ENCODE measurements around the gene ARHGEF7.

ARHGEF7 gene

GRCh38 chr13:111328574-111329410, 213.7 kb downstream of the ARHGEF7 start:
- no peak for DNase-seq

GRCh38 chr13:111329641-111330040, 214.5 kb downstream of the ARHGEF7 start:
- no peak for DNase-seq

- DNase-seq: no peak
Measured at GRCh38 chr13:111330066-111330610, 215.0 kb downstream of the ARHGEF7 start.

DNA sequence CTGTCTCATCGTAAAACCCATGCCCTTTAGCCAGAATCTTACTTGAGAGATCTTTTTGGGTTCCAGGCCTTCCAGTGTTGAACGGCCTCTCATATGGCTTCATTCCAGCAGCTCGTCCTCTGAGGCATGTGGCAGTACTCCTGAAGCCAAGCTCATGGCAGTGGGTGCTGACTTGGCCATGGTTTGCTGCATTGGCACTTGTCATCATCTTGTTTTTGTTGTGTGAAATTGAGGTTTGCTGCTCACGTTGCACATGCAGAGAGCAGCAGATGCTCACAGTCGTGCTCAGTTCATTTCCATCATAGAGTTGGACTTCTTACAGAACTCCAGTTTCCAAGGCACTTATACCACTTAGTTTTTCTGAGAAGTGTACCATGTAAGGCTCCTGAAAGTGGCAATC, 220.2 kb downstream of the ARHGEF7 start:
- no peak for DNase-seq

DNA sequence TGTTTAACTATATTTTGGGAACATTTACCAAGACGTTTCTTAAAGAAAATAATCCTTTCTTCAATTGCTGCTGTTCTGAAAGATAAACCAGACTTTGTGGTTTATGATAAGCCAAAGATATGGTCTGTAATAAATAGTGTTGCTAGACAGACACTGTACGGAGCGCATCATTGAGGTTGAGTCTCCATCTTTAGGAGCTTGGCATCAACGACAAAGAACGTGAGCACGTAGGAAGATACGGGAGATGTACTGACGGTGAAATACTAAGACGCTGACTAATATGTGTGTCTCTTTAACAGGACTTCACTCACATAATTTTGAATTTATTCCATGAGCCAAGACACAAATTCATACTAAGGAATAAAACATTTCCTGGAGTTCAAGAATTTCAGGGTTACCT, 221.6 kb downstream of the ARHGEF7 start:
- DNase-seq: no peak

DNA sequence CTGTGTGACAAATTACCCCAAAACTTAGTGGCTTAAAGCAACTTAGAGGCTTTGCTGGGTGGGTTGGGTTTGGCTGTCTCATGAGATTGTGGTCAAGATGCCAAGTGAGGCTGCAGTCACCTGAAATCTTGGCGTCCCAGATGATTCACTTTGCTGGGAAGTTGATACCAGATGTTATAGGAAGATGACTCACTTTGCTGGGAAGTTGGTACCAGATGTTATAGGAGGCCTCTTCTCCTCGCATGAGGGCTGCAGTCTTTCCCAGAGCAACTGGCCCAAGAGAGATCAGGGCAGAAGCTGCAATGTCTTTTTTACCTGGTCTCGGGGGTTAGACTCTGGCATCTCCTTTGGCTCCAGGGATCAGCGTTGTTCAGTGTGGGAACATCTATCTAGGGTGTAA, 222.1 kb downstream of the ARHGEF7 start:
- no peak for DNase-seq

GRCh38 chr13:111337741-111338140, 222.6 kb downstream of the ARHGEF7 start:
- DNase-seq: no peak

DNA sequence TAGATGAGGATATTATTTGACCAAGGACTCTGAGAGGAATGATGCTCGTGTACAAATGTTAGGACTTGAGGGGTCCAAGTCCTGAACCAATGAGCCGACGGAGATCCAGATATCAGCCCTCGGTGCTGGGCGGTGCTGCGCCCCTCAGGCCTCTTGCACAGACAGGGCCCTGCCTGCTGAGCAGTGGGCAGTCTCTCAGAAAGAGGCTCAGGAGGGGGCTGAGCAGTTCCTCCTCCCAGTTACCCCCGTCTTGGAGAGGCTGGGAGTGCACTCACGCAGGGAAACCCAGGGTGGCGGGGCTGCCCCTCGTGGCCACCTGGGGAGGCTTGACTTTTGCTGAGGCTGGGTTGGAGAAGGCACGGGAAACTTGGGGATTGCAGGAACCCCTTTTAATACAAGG, 223.7 kb downstream of the ARHGEF7 start:
- DNase-seq: no peak

GRCh38 chr13:111339366-111340143, 224.4 kb downstream of the ARHGEF7 start:
- DNase-seq: no peak

GRCh38 chr13:111341886-111342285, 226.8 kb downstream of the ARHGEF7 start:
- DNase-seq: no peak

- no peak for DNase-seq
Measured at GRCh38 chr13:111342721-111343120, 227.6 kb downstream of the ARHGEF7 start.

DNA sequence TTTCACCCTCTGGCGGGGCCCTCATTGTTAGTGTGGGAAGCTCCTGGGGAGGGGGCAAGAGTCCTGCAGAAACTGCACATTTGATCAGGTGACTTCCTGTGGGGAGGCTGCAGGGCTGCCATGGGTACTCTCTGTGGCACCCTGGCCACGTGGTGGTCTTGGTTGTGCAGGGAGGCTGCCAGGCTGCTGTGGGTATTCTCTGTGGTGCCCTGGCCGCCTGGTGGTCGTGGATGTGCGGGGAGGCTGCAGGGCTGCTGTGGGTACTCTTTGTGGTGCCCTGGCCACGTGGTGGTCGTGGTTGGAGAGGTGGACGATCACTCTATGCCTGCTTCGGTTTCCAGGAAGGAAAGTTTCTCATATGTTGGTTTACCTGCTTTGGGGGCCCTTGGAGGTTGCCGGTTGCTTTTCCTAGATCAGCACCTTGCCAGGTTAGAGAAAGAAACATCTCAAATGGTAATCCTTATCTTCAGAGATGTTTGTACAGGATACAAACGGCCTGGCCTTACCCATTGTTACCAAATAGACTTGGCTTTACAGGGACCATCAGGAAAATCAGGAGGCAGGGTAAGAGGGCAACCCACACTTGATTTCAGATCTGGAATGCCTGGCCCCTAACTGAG, 228.2 kb downstream of the ARHGEF7 start:
- DNase-seq: no peak

GRCh38 chr13:111344471-111345191, 229.5 kb downstream of the ARHGEF7 start:
- DNase-seq: no peak

DNA sequence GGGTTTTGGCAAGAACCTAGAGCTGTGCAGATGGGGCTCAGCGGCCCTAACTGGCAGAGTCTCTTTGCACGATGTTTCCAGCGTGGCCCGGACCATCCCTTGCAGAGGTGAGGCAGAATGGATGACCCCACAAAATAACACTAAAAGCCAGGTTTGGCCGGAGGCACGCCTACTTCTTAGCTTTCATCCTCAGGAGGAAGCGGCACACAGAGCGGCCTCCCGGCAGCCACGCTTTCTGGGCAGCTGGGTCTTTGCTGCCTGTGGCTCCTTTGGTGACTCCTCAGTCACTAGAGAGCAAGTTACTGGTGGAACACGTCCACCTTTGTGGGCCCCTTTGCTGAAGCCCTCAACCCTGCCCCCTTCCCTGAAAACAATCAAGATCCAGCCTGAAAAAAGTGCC, 230.6 kb downstream of the ARHGEF7 start:
- no peak for DNase-seq

DNA sequence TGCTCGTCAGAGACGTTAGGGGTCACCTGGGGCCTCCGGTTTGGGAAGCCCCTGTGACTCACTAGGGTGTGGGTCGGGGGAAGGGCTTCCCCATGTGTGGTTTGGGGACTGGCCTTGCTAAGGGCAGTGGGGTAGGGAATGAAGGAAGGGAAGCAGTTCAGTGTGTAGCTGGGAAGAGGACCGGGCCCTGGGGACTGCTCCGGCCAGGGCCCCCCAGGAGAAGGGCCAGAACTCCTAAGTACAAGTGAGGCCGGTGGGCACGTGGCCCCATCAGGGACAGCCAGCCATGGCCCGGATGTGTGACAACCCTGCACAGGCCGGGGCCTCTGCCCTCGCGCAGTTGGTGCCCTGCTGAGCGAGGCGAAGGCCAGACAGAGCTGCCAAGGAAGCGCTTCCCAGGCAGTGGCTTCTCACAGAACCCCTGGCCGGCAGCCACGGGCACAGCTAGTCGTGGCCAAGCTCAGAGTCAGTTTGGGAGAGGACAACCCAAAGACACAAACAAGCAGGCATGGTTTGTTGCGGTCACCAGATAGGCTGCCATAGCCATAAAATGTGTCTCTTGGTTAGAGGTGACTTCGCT, 231.1 kb downstream of the ARHGEF7 start:
- DNase-seq: no peak

DNA sequence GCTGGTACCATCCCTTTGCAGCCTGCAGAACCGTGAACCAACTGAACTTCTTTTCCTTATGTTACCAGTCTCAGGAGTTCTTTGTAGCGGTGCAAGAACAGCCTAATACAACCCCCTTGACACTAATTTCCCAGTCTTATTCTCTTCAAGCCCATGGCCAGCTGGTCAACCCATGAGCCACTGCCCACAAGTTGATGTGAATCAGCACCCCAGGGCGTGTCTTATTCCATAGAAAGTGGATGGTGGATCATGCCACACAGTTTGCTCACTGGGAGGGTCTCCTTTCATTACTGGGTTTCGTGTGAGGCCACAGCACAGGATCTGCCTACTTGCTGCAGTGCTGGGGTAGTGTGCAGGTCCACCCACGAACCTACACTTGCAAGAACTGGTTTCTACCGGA, 232.3 kb downstream of the ARHGEF7 start:
- DNase-seq: no peak

GRCh38 chr13:111353508-111353907, 238.4 kb downstream of the ARHGEF7 start:
- no peak for DNase-seq

- DNase-seq: no peak
Measured at GRCh38 chr13:111354789-111355188, 239.7 kb downstream of the ARHGEF7 start.

Measured in stimulated activated CD4-positive, alpha-beta T cell treated with anti-CD3 and anti-CD28 coated beads, Interleukin-4, amount 100 ng/mL, for 1 hour (primary cell).